ENCODE results near the gene LYPD3. TPM values are rescaled to one million over a fixed set of nuclear protein-coding genes. Genes with fewer than 3 reads are reported as not detected.
"Not testable (repeated sequence)": the region's sequence is repeated elsewhere in the genome, so short reads cannot be mapped to it uniquely, and the experiment has no call there.

The LYPD3 gene
- total RNA-seq, 2 donors from 2014 or later: 0.35 to 0.42 TPM

DNA sequence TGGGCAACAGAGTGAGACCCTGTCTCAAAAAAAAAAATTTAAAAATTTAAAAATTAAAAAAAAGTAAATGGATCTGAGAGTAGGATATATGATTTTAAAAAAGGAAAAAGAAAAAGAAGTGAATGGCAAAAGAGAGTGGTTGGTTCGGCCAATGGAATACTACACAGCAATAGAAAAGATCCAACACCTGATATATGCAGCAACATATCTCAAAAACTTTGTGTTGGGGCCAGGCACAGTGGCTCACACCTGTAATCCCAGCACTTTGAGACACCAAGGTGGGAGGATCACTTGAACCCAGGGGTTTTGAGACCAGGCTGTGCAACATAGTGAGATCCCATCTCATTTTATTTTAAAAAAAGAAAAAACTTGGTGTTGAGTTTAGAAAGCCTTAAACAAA lies 1.4 kb upstream of the LYPD3 start:
- DNase-seq: no peak
- intact Hi-C loops (cut with DNase I): no loop called here
- ATAC-seq: no peak

DNA sequence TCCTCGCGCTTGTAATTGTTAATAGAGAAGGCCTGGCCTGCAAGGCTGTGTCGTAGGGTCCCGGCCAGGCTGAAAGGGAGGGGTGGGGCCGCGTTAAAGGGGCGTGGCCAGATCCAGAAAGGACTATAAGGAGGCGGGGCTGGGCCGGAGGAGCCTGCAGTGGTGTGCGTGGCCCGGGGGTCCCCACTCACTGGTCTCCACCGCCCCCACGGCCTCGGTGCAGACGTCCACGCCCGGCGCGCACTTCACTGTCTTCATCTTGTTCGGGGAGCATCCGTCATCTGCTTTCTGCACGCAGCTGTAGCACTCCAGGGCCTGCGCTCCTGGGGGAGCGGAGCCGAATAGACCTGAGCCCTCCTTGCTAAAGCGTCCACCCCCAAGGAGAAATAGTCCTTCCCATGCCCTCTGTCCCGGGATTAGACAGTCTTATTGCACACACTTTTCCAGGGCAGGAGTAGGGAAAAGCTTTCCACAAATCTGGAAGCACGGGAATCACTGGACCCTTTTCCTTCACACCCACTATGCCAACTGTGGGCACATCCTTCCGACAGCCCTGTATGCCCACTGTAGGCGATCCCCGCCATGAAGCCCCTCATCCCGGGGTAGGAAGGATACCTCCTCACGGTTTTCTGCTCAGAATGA lies 1.2 kb downstream of the LYPD3 start:
- DNase-seq: peak; percentile 86
- intact Hi-C loops (cut with DNase I): no loop called here
- ATAC-seq: peak; percentile 66 to 77

DNA sequence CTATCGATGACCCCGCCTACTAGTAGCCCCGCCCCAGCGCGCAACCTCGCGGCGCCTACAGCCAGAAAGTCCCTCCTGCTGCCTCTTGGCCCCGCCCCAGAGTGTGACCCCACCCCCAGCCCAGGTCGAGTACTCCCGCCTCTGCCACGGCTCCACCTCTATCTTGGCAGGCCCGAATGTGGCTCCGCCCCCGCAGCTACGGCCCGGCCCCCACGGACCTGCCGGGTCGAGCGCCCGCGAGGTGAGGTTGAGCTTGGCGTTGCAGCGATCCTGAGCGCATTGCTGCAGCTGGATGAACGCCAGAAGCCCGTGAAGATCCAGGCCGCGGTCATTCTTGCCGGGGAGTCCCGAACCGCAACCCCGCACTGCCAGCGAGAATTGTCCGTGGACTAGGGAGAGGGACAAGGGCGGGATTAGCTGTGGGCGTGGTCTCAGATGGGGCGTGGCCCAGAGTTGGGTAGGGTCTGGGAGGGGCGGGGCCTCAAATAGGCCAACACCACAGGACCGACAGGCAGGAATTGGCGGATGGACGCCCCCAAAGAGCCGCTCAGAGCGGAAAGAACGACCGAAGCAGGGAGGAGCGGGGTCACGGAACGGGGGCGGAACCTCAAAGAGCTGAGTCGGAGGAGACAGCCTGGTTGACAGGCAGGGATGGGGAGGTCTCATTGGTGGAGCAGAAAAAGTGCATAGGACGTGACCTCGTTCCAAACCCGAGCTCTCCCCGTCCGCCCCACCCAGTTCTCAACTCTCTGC lies 1.9 kb downstream of the LYPD3 start:
- intact Hi-C loops (cut with DNase I): no loop called here
- DNase-seq: peak; percentile 98
- peak; percentile 95 to 96 for ATAC-seq

DNA sequence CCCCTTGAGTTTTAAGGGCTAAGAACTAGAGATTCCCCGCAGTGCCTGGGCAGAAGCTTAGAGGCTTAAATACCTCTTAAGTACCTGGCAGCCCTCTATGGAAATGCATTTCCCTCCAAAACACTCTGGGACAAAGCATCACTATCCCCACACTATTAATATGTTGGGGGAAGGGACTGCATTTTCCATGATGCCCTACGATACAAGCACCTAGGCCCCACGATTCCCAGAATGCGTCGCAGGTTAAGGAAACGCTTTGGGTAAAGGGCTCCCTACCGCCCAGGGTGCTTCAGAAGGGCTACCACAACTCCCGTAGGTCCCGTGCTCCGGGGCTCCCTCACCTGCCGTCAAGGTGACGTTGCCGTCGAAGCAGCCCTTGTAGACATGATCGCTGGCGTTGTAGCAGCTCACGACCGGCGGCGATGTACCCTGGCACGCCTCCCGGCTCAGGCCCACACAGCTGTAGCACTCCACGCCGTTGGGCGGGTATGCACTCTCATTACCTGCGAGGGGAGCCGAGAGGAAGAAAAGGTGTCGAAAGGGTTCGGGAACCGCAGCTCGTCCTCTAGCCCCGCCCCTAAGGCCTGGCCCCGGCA lies 2.5 kb downstream of the LYPD3 start:
- intact Hi-C loops (cut with DNase I): no loop called here
- DNase-seq (no peak), ATAC-seq (no peak)

DNA sequence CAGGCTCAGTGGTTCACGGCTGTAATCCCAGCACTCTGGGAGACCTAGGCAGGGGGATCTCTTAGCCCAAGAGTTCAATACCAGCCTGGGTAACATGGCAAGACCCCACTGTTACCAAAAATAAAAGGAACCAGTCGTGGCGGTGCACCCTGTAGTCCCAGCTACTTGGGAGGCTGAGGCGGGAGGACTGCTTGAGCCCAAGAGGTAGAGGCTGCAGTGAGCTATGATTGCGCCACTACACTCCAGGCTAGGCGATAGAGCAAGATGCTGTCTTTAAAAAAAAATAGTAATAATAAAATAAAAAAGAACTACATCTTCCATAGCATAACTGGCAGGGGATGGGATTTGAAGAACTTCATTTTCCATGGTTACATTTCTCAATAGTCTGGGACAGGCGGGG lies 3.0 kb downstream of the LYPD3 start:
- intact Hi-C loops (cut with DNase I): no loop called here
- no peak for ATAC-seq

DNA sequence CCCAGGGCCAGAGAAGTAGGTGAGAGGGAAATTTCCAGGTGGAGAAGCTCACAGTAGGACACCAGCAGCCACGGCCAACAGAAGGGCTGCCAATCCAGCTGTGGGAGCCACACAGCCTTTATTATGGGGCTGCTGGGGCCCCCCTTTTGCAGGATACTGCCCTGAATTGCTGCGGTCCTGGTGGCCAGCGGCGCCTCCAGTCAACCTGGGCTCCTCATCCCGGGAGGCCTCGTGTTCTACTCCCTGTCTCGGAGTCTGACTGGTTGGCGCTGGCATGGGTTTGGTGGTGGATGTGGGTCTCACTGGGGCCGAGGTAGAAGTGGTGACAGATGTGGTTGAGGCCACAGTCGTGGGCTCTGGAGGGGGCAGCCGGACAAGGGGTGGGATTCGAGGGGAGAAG lies 4.1 kb downstream of the LYPD3 start:
- intact Hi-C loops (cut with DNase I): no loop called here
- DNase-seq (no peak), ATAC-seq (no peak)

More for the DNA sequence above, 3.0 kb downstream of the LYPD3 start:
- no peak for DNase-seq

DNA sequence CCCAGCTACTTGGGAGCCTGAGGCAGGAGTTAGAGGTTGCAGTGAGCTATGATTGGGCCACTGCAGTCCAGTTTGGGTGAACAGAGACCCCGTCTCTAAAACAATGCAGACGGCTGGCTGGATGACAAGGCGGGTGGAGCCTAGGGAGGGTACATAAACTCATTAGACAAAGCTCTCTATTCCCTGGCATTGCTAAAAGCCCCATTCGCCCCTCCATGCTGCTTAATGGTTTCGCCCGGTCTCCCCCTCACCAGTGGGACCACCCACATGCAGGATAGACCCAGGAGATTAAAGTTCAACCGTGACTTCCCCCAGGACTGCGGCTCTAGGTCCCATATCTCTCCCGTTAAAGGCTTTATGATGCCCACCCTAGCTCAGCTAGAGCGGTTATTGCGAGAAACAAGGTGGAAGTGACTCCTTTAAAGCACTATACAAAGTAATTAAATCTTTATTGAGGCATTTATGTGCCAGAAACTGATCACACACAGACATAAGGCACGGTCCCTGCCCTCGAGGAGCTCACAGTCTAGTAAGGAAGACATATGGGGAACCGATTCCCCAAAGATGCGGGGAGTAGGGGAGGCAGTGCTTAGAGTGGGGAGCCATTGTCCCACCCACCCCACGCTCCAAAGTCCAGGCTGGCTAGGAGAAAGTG lies 4.9 kb downstream of the LYPD3 start:
- intact Hi-C loops (cut with DNase I): no loop called here
- no peak for ATAC-seq
- DNase-seq: no peak

DNA sequence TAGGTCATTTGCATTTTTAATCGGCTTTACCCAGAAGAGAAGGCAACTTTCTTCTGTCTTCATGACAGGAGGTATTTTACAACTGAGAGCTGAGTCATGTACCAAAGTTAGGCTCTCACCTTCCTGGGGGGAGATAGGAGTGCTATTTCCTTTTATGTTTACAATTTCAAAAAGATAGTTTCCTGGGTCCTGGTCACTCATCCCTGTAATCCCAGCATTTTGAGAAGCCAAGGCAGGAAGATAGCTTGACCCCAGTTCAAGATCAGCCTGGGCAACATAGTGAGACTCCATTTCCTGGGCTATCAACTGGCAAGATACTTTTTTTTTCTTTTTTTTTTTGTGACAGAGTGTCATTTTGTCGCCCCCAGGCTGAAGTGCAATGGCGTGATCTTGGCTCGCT lies 7.6 kb downstream of the LYPD3 start:
- DNase-seq: no peak
- ATAC-seq: no peak
- intact Hi-C loops (cut with DNase I): no loop called here

DNA sequence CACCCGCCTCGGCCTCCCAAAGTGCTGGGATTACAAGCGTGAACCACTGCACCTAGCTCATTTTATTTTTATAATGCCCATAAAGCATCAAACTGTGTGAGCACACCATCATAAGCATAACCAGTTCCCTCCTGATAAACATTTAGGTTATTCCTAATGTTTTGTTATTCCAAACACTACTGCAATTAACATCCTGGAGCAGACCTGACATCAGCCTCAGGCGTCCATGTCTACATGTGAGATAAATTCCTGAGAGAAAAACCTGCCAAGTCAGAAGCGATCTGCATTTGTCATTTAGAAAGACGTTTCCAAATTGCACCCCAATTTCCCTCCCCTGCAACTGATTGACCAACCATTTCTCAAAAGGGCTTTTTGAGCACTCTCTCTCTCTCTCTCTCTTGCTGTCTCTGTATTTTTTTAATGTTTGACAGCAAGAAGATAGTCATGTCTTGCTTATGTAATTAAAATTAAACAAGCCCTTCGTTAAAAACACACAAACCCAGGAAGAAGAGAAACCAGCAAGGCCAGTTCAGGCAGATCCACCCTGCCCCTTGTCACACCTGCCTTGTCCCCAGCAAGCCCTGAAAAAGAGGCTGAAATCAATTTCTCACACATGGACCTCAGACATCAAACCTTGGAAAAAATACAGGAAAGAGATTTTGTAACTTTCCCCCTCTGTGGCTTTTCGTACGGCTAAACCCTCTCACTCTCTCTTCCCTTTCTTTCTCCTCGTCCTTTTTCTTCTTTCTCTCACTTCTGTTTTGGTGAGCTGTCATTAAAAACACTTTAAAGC lies 9.9 kb downstream of the LYPD3 start:
- ATAC-seq: no peak
- intact Hi-C loops (cut with DNase I): no loop called here
- DNase-seq: no peak

DNA sequence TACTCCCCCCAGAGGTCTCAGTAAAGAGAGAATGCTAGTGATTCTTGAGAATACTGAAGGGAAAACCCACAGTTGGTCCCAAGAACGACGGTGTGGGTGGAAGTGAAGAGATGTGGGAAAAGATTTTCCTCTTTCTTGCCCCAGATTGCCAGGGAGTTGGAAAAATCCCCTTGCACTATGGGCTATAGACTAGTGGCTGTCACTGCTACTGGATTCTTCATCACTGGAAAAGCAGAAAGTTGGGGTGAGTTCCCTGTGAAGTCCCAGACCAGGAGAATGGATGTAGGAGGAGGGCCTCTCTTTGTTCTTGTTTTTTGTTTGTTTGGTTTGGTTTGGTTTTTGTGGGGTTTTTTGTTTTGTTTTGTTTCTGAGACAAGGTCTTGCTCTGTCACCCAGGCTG lies 11.4 kb downstream of the LYPD3 start:
- intact Hi-C loops (cut with DNase I): no loop called here
- no peak for ATAC-seq
- DNase-seq: no peak

DNA sequence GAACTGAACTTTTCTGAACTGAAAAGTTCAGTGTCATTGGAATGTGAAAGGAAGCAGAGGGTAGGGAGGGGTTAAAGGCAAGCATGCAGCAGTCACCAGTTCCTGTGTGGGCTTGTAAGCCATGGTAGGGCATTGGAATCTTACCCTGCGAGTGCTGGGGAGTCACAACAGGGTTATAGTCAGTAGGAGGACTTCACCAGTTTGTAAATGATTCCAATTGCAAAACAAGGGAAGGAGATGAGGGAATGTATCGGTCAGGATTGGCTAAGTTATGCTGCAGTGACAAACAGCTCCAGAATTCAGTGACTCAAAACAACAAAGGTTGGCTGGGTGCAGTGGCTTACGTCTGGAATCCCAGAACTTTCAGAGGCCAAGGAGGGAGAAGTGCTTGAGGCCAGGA lies 12.8 kb downstream of the LYPD3 start:
- DNase-seq (no peak), ATAC-seq (no peak)
- intact Hi-C loops (cut with DNase I): no loop called here

DNA sequence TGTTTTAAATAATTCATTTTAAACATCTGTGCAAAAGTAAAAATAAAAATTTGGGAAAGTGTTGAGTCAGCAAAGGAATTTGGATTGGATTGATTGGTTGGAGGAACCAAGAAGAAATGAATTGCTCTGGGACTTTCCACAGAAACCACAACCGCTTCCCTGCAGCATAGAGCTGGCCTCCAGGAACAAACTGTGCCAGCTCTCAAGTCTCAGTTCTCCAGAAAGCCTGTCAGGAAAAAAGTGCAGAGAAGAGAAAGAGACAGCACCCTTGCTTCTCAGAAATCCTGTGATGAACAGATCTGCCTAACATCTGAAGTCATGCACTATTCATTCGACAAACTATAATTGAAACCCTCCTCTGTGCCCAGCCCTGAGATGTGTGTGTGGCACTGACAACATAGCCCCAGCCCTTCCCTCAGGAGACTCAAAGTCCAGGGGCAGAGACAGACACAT lies 14.8 kb downstream of the LYPD3 start:
- intact Hi-C loops (cut with DNase I): no loop called here
- peak in 1 of 2 donors; percentile 39 for ATAC-seq
- DNase-seq: no peak

DNA sequence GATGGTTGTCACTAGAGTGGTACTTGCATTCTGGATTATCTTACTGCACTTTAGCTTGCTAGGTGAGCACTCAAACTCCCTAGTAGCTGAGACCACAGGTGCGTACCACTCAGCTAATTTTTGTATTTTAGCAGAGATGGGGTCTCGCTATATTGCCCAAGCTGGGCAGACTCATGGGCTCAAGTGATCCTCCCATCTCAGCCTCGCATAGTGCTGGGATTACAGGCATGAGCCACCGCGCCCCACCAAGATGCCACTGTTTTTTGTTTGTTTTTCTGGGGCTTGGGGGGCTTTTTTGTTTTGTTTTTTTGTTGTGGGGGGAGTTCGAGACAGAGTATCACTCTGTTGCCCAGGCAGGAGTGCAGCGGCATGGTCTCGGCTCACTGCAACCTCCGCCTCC lies 17.8 kb downstream of the LYPD3 start:
- no peak for ATAC-seq
- no peak for DNase-seq
- intact Hi-C loops (cut with DNase I): loop anchor here (1.0 to 10.0 kb wide), 3 partner anchors 71 to 207 kb away; no protein-coding TSS in a partner anchor

DNA sequence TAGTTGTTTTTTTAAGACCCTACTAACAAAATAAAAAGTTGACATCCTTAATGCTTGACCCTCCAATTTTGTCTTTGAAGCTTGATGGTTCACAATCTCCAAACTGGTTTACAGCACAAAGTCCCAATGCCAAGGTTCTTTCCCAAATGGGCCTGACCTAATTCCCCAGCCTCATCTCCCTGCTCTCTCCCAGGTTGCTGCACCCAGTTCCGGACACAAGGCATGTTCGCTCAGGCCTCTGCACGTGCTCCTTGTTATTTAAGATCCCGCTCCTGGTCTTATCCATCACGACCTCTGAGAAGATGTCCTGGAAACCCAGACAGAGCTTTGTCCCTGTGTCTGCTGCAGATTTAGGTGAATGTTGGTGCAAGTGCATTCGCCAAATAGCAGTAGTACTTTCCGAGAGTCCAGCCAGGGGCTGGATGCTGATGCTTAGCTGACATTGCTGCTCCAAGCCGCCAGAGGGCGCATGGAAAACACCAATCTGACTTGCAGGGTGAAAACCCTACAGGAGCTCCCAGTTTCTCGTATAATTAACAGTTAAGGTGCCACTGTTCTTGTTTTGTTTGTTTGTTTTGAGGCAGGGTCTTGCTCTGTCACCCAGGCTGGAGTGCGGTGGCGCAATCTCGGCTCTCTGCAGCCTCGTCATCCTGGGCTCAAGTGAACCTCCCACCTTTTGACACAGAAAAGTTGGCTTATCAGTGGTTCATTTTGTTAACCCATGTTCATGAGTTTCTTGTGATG lies 18.5 kb downstream of the LYPD3 start:
- DNase-seq (peak; percentile 79), ATAC-seq (peak; percentile 86 to 91)
- intact Hi-C loops (cut with DNase I): loop anchor here (1.0 to 10.0 kb wide), 3 partner anchors 72 to 208 kb away; no protein-coding TSS in a partner anchor

DNA sequence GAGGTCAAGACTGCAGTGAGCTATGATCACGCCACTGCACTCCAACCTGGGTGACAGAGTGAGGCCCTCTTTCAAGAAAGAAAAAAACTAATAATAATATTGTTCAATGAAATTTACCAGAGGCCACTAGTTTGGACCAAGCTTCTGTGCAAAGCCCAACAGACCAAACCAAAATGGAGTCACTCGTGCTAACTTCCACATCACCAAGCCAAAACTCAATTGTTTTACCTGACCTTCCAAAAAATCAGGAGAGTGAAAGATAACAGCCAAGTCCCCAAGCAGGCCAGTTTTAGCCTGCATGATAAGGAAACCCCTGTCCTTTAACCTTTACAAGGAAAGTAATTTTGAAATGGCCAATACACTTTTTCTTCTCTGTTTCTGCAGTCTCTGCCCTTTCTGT lies 20.0 kb downstream of the LYPD3 start:
- no peak for ATAC-seq

DNA sequence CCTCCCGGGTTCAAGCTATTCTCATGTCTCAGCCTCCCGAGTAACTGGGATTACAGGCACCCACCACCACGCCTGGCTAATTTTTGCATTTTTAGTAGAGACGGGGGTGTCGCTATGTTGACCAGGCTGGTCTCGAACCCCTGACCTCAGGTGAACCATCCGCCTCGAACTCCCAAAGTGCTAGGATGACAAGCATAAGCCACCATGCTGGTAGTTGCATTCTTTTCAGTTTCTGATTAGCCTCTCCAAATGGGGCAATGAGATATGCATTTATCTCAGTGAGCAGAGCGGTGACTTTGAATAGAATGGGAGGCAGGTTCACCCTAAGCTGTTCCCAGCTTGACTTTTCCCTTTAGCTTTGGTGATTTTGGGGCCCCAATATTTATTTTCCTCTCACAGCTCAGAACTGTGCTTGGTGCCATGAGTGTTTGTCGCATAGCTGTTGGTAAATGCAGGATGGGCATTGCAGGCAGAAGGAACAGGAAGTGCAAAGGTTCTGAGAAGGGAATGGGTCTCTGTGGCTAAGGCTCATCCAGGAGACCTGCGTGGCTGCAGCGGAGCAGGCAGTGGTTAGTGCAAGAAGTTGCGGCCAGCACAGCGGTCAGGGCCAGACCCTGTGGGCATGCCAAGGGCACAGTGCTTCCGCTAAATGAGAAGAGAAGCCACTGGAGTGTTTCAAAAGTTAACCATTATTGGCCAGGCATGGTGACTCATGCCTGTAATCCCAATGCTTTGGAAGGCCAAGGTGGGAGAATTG lies 20.7 kb downstream of the LYPD3 start:
- ATAC-seq: no peak
- intact Hi-C loops (cut with DNase I): loop anchor here in 1 of 2 donors (10.0 kb wide), 1 partner anchor 210 kb away; no protein-coding TSS in a partner anchor

More for the DNA sequence above, 20.0 kb downstream of the LYPD3 start:
- DNase-seq: no peak
- intact Hi-C loops (cut with DNase I): loop anchor here in 1 of 2 donors (10.0 kb wide), 1 partner anchor 209 kb away; no protein-coding TSS in a partner anchor

DNA sequence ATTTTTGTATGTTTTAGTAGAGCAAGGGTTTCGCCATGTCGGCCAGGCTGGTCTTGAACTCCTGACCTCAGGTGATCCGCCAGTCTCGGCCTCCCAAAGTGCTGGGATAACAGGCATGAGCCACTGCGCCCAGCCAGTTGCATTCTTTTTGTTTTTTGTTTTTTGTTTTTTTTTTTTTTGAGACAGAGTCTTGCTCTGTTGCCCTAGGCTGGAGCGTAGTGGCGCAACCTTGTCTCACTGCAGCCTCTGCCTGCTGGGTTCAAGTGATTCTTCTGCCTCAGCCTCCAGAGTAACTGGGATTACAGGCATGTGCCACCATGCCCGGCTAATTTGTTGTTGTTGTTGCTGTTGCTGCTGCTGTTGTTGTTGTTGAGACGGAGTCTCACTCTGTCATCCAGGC lies 21.3 kb downstream of the LYPD3 start:
- ATAC-seq, DNase-seq: not testable (repeated sequence)
- intact Hi-C loops (cut with DNase I): loop anchor here in 1 of 2 donors (10.0 kb wide), 1 partner anchor 211 kb away; no protein-coding TSS in a partner anchor

More for the DNA sequence above, 20.7 kb downstream of the LYPD3 start:
- DNase-seq: no peak

Measured in left cardiac atrium (tissue), 4 donors.